GM12873 (cell line): ENCODE measurements around the gene SIGLEC6.

ENCODE experiments used
- CTCF ChIP-seq: IDR thresholded peaks from 2 replicates; pipeline ENCODE4 v1.5.1; 2012; ENCODE audit warnings: low read depth, mild to moderate bottlenecking, moderate library complexity, low read length, control low read depth; ENCODE audit not compliant: insufficient read depth; ENCODE audit errors: missing control alignments

SIGLEC6 gene

GRCh38 chr19:51471527-51471926, 59.9 kb downstream of the SIGLEC6 start:
- no peak for TF ChIP-seq CTCF

GRCh38 chr19:51470966-51471365, 60.5 kb downstream of the SIGLEC6 start:
- TF ChIP-seq CTCF = no peak

GRCh38 chr19:51469629-51470028, 61.8 kb downstream of the SIGLEC6 start:
- no peak for TF ChIP-seq CTCF

- no peak for TF ChIP-seq CTCF
These were observed 62.3 kb downstream of the SIGLEC6 start for GRCh38 chr19:51469162-51469561.

GRCh38 chr19:51468545-51468920, 62.9 kb downstream of the SIGLEC6 start:
- no peak for TF ChIP-seq CTCF

GRCh38 chr19:51467864-51468544, 63.5 kb downstream of the SIGLEC6 start:
- TF ChIP-seq CTCF = no peak
